Measurements from ENCODE around the gene RIMKLA. TPM values are rescaled to one million over a fixed set of nuclear protein-coding genes. Genes with fewer than 3 reads are reported as not detected.

The RIMKLA gene, protein sequence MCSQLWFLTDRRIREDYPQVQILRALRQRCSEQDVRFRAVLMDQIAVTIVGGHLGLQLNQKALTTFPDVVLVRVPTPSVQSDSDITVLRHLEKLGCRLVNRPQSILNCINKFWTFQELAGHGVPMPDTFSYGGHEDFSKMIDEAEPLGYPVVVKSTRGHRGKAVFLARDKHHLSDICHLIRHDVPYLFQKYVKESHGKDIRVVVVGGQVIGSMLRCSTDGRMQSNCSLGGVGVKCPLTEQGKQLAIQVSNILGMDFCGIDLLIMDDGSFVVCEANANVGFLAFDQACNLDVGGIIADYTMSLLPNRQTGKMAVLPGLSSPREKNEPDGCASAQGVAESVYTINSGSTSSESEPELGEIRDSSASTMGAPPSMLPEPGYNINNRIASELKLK
- not detected in 2 replicates for total RNA-seq

GRCh38 chr1:42380586-42381279 is at the start of gene RIMKLA:
Gene RIMKLA (plus strand): TSS chr1:42380792. CDS start chr1:42380935, 143 bp downstream.

GRCh38 chr1:42335050-42335808 is 45.4 kb upstream of the RIMKLA start, which contains the start of gene FOXJ3:
Gene FOXJ3 (minus strand): TSS chr1:42335235. CDS start chr1:42311093, 24,142 bp downstream.

GRCh38 chr1:42456010-42456753 is 75.6 kb downstream of the RIMKLA start, which contains the start of the genes PPCS and ZMYND12:
Gene PPCS (plus strand): TSS chr1:42456543. CDS start chr1:42456566, 23 bp downstream.
Gene ZMYND12 (minus strand): TSS chr1:42456022. CDS start chr1:42455997, 25 bp downstream.

GRCh38 chr1:42462828-42463763 is 82.5 kb downstream of the RIMKLA start, which contains the start of gene CCDC30:
Gene CCDC30 (plus strand): TSS chr1:42463286. CDS start chr1:42480552, 17,266 bp downstream.

Other genes starting within 250 kb of the RIMKLA start
- gene GUCA2B, start 227.4 kb upstream of the RIMKLA start, total RNA-seq = not detected in 2 replicates
- gene GUCA2A, start 216.0 kb upstream of the RIMKLA start, total RNA-seq = not detected in 2 replicates
- 15.3 and 15.7 TPM in 2 replicates for gene FOXJ3, start 45.6 kb upstream of the RIMKLA start, total RNA-seq
- 1.5 and 3.8 TPM in 2 replicates for gene ZMYND12, start 75.2 kb downstream of the RIMKLA start, total RNA-seq
- 57.8 and 66.6 TPM in 2 replicates for gene PPCS, start 75.8 kb downstream of the RIMKLA start, total RNA-seq
- gene CCDC30, start 82.5 kb downstream of the RIMKLA start, total RNA-seq = 0.47 and 0.51 TPM in 2 replicates